AG10803 (cell line): ENCODE measurements around the gene PRDM5.
A peak's percentile ranks its signal among the peaks of the same experiment; 100 is the strongest.

Source experiments
- DNase-seq: peaks from one replicate; pipeline ENCODE4 v3.0.0; 2010; ENCODE audit warnings: low read depth
- H3K4me3 ChIP-seq: 2 replicates; pipeline ENCODE4 v1.5.1; 2011; ENCODE audit warnings: mild to moderate bottlenecking, low read length, control low read depth
- TF ChIP-seq, protein P1 (sequence below): conservative IDR thresholded peaks from 2 replicates; pipeline ENCODE4 v1.5.1; 2011; ENCODE audit warnings: mild to moderate bottlenecking, low read length, control low read depth, inconsistent platforms

Gene PRDM5

DNA sequence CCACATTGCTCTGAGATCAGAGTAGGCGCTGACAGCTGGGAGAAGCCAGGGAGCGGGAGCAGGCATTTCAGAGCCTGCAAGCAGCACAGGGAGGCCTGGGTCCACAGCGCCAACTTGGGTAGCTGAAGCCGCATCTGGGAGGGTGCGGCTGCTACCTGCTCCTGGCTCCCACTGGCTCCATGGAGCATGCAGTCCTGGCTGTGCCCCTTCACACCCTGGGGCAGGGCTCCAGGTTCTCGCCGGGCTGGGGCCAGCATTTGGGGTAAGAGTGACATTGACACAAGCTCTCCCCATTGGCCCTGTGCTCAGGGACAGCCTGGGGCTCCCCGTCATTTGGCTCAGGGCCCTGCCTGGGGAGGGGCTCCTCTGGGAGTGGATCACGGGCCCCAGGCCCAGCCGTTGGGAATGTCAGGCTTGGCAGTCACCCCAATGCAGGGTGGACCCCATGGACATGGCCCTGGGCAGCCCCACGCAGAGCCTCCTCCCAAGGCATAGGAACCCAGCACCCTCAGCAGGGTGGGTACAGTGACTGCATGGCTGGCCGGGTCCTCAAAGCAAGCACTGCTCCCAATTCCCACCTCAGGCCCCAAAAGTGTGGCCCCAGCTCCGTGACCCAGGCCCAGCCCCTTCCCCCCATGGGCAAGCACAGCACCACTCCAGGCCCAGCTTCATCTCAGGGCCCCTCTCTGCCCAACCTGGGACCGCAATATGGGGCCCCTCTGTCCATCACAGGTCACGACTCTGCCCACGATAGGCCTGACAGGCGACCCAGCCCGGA is 82.4 kb downstream of the PRDM5 start:
- DNase-seq = no peak
- no peak overlapping the region for H3K4me3 ChIP-seq
- TF ChIP-seq, protein P1, sequence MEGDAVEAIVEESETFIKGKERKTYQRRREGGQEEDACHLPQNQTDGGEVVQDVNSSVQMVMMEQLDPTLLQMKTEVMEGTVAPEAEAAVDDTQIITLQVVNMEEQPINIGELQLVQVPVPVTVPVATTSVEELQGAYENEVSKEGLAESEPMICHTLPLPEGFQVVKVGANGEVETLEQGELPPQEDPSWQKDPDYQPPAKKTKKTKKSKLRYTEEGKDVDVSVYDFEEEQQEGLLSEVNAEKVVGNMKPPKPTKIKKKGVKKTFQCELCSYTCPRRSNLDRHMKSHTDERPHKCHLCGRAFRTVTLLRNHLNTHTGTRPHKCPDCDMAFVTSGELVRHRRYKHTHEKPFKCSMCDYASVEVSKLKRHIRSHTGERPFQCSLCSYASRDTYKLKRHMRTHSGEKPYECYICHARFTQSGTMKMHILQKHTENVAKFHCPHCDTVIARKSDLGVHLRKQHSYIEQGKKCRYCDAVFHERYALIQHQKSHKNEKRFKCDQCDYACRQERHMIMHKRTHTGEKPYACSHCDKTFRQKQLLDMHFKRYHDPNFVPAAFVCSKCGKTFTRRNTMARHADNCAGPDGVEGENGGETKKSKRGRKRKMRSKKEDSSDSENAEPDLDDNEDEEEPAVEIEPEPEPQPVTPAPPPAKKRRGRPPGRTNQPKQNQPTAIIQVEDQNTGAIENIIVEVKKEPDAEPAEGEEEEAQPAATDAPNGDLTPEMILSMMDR = no peak

DNA sequence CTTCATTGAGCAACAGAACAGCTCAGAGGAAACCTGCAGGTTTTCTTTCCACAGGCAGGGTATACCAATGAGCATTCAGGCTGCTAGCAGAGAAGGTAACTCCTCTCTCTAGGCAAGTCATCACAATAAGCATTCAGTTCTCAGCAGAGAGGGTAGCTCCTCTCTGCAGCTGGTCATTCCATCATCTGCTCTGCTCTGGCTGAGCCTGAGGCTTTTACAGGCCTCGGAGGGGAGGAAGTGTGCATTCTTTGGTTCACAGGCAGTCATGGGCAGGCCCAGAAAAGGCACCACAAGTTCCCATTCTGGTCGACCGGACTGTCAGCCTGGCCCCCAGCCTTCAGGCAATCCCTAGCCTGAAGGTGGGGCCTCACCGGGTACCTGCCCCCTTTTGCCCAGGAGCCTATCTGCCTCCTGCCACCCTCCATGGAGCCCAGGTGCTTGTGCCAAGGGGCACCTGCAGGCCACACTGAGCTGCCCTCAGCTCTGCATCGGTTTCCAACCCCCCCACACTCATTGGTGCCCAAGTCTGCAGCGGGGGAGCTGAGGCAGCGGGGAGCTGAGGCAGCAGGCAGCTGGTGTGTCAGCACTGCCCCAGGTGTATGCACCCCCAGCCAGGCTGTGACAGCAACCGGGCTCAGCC is 83.1 kb downstream of the PRDM5 start:
- TF ChIP-seq, protein P1 = no peak
- no peak for DNase-seq
- H3K4me3 ChIP-seq = no peak overlapping the region

DNA sequence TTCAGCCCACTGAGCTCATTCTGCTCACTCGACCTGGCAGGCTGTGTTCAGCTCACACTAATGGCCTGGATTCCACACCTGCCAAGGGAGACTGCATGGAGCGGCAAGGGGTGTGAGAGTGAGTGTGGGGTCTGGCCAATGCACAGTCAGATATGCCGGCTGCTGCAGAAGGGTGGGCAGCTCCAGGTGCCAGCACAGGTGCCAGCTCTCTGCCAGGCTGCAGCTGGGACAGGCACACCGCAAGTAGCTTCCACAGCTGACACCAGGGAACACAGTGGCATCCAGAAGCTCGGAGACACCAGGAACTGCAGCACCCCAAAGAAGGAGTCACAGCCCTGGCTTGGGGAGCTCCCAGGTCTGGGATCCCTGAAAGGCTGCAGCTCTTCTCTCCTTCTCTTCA is 83.7 kb downstream of the PRDM5 start:
- no peak for DNase-seq
- TF ChIP-seq, protein P1 = no peak
- H3K4me3 ChIP-seq = no peak overlapping the region

DNA sequence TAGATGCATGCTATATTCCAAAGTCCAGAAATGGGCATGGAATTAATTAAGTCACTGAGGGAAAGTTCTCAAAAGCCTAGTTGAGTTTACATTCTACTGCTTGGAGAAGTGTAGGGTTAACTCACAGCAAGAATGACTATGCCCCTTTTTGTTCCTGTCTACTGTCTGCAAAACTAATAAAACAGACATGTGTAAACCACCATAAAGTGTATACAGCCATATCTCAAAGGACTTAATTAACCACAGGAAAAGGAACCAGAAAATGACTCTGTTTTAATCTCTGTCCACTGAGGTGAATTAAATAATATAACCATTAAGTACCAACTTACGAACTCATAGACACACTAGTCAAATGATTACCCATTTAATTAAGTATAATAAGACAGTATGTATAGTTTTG is 84.9 kb downstream of the PRDM5 start:
- DNase-seq = no peak
- TF ChIP-seq, protein P1 = no peak

DNA sequence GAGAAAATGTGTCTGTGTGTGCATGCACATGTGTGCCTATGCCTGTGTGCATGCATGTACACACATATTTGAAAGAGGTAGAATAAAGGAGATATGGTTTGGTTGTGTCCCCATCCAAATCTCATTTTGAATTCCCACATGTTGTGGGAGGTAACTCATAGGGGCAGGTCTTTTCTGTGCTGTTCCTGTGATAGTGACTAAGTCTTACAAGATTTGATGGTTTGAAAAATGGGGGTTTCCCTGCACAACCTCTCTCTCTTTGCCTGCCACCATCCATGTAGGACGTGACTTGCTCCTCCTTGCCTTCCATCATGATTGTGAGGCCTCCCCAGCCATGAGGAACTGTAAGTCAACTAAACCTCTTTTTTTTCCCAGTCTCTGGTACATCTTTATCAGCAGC is 87.2 kb downstream of the PRDM5 start:
- TF ChIP-seq, protein P1 = no peak

More for the DNA sequence above, 84.9 kb downstream of the PRDM5 start:
- H3K4me3 ChIP-seq = no peak overlapping the region

DNA sequence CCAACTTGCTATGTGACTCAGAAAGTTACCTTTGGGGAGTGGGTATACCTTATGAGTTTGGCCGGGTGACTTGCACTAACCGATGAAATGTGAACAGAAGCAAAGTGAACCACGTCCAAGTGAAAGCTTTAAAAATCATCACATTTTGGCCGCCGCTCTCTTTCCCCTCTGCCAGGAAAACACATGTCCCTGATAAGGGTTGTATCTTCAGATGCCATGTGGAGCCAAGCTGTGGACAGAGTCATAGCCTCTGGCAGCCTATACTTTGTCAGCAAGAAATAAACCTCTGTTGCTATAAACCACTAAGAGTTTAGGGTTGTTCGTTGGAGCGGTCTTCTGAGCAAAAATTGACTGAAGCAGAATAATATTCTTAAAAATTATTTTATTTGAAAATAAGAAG is 92.3 kb downstream of the PRDM5 start:
- no peak overlapping the region for H3K4me3 ChIP-seq
- peak; percentile 66 for DNase-seq
- TF ChIP-seq, protein P1 = no peak

More for the DNA sequence above, 87.2 kb downstream of the PRDM5 start:
- H3K4me3 ChIP-seq = no peak overlapping the region
- no peak for DNase-seq

DNA sequence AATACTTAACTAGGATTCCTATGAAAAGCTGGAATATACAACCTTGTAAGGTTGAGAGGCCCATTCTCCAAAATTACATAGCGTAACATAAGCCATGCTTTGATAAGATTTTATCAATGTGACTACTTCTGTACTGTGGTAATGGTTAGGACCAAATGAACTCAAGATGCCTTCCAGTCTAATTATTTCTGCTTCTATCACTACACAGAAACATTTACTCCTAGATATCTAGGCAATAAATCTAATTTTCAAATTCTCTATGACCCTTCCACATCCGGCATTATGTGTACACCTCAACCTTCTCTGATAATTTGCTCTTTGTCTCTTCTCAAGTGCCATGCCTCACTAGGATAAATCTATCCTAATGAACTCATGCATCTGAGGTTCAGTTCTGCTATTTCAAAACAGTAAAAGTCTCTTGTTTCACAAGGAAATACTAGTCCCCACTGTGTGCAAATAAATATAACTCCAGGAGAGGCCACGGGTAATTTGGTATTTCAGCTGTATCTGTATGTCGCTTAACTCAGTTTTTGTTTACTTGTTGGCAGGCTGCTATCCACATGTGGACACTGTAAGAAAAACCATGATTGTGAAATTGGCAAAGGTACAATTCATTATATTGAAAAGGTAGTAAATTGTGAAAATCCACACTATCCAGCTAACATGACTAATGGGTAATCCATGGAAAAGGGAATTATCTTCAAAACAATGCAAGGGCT is 93.3 kb downstream of the PRDM5 start:
- TF ChIP-seq, protein P1 = no peak
- no peak overlapping the region for H3K4me3 ChIP-seq
- peak; percentile 69 for DNase-seq
